Measurements from ENCODE around the gene PDGFD. TPM values are rescaled to one million over a fixed set of nuclear protein-coding genes. Genes with fewer than 3 reads are reported as not detected.

Gene PDGFD
- total RNA-seq, 1 donor from 2014 or later, result 9.0 TPM

- DNase-seq (ENCODE audit: missing footprints), result no peak
- ATAC-seq, result no peak
Observed at GRCh38 chr11:103907548-103908455, 256.1 kb downstream of the PDGFD start.

DNA sequence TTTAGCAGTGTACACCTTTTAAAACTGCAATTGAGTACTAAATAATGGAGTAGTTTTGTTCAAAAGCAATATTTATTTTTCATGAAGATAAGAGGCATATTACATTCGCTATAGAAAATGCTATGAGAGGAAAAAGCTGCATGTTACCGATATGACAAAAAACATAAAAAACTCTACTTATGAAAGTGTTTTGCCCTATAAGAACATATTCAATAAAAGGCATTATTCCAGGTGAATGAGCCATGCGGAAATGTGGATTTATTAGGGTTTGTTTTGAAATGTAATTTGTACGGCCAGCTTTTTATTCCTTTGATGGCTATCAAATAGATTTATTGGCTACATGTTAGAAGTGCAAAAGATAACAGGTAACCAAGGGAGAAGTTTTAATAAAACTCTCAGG is 256.8 kb downstream of the PDGFD start:
- ATAC-seq (no peak), DNase-seq (ENCODE audit: missing footprints) (no peak)
- intact Hi-C loops (cut with DNase I), result no loop called here

More at GRCh38 chr11:103907548-103908455, 256.1 kb downstream of the PDGFD start:
- intact Hi-C loops (cut with DNase I), result no loop called here

DNA sequence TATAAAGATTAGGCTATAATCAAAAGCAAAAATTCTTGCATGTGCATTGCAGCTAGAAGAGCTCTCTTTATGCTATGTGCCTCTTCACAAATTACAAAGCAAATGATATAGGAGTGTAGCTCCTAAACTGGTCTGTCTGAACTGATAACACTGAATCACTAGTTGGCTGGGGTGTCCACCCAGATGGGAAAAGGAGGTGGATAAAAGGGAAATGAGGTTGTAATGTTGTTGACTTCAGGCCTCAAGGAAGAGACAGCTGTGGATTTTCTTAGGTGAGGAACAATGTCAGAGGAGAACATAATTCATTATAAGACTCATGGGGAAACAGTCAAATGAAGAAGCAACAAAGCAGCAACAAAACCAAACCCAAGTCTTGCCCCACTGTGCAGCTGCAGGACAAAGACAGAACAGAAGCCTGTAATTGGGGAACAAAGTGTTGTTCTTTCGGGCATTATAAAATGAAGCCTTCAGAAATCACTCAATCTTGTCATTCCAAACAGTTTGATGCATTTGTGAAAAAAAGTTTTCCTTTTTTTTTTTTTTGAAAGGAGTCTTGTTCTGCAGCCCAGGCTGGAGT is 257.6 kb downstream of the PDGFD start:
- intact Hi-C loops (cut with DNase I), result no loop called here
- ATAC-seq, result no peak

GRCh38 chr11:103904324-103904667 is 259.7 kb downstream of the PDGFD start:
- ATAC-seq, result no peak
- no peak for DNase-seq (ENCODE audit: missing footprints)
- intact Hi-C loops (cut with DNase I), result no loop called here

More for the DNA sequence above, 257.6 kb downstream of the PDGFD start:
- no peak for DNase-seq (ENCODE audit: missing footprints)

- DNase-seq (ENCODE audit: missing footprints) (no peak), ATAC-seq (no peak)
- intact Hi-C loops (cut with DNase I), result loop anchor here (2.0 kb wide), 1 partner anchor 63 kb away; no protein-coding TSS in a partner anchor
Observed at GRCh38 chr11:103903621-103904323, 260.2 kb downstream of the PDGFD start.

- intact Hi-C loops (cut with DNase I), result loop anchor here (2.0 kb wide), 1 partner anchor 62 kb away; no protein-coding TSS in a partner anchor
- ATAC-seq (no peak), DNase-seq (ENCODE audit: missing footprints) (no peak)
Observed at GRCh38 chr11:103902994-103903393, 261.0 kb downstream of the PDGFD start.

DNA sequence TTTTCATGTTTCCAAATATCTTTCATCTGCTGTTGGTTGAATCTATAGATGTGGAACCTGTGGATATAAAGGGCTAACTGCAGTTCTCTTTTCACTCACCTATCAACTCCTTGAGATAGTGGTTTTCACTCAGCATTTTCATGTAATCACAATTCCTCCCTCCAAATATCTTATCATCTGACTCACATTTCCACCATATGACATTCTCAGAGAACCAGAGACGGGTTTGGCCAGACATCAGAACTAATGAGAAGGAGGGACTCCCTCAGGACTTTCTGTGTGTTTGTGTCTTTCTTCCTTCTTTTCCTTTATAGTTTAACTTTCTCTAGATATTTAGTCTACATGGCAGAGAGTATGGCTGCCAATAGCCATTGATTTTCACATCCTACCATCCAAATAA is 262.3 kb downstream of the PDGFD start:
- DNase-seq (ENCODE audit: missing footprints), result no peak
- intact Hi-C loops (cut with DNase I), result loop anchor here (2.0 kb wide), 1 partner anchor 61 kb away; no protein-coding TSS in a partner anchor
- no peak for ATAC-seq

- no peak for DNase-seq (ENCODE audit: missing footprints)
- no peak for ATAC-seq
- intact Hi-C loops (cut with DNase I), result loop anchor here (5.0 kb wide), 1 partner anchor 166 kb away; no protein-coding TSS in a partner anchor
Observed at GRCh38 chr11:103898577-103899336, 265.2 kb downstream of the PDGFD start.

- no peak for ATAC-seq
- no peak for DNase-seq (ENCODE audit: missing footprints)
- intact Hi-C loops (cut with DNase I), result loop anchor here (5.0 kb wide), 1 partner anchor 166 kb away; no protein-coding TSS in a partner anchor
Observed at GRCh38 chr11:103898065-103898464, 265.9 kb downstream of the PDGFD start.

- intact Hi-C loops (cut with DNase I), result loop anchor here (5.0 kb wide), 1 partner anchor 165 kb away; no protein-coding TSS in a partner anchor
- DNase-seq (ENCODE audit: missing footprints) (no peak), ATAC-seq (no peak)
Observed at GRCh38 chr11:103897160-103897936, 266.6 kb downstream of the PDGFD start.

- ATAC-seq (no peak), DNase-seq (ENCODE audit: missing footprints) (no peak)
- intact Hi-C loops (cut with DNase I), result loop anchor here (5.0 kb wide), 1 partner anchor 163 kb away; no protein-coding TSS in a partner anchor
Observed at GRCh38 chr11:103895106-103895505, 268.8 kb downstream of the PDGFD start.

DNA sequence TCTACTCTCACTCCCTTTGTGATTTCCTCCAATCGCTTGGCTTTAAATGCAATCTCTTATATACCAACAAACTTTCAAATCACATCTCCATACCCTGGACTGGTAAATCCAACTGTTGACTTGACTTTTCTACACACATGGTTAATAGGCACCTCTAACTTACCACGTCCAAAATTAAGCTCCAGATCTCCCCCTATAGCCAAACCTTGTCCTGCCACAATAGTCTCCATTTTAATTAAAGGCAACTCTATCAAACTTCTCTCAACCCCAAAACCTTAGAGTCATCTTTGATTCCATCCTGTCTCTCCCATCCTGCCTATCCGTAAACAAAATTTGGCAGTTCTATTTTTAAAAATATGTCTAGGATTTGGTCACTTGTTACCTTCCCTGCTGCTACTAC is 269.3 kb downstream of the PDGFD start:
- DNase-seq (ENCODE audit: missing footprints) (no peak), ATAC-seq (no peak)
- intact Hi-C loops (cut with DNase I), result loop anchor here (5.0 kb wide), 1 partner anchor 162 kb away; no protein-coding TSS in a partner anchor

DNA sequence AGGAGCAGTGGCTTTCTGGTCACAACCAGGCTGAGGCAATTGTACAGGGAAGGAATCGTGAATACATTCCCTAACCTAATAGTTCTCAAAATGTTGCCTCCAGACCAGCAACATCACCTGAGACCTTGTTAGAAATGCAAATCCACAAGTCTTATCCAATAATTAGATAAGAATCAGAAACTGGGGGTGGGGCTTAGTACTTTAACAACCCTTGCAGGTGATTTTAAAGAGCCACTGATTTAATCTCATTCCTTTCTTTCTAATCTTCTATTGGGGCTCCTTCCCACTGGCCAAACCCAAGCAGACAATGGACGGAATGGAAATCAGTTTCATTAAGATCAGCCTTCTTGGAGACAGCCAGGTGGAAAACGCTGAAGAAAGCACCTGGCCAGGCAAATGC is 269.9 kb downstream of the PDGFD start:
- no peak for ATAC-seq
- intact Hi-C loops (cut with DNase I), result no loop called here
- no peak for DNase-seq (ENCODE audit: missing footprints)

DNA sequence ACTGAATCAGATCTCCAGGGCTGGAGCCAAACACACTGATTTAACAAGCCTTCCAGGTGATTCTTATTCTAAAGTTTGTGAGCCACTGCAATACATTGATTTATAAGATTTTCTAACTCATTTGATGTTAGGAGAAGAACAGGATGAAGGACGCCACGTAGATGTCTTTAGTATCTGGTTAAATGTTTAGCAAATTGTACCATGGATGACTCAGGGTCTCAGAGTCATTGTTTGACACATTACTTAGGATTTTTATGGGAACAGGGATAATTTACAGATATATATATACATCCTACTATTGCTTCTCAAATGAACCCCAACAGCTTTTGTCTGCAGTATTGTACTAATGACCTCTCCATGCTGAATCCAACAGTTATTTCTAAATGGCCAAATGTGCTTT is 270.6 kb downstream of the PDGFD start:
- ATAC-seq (no peak), DNase-seq (ENCODE audit: missing footprints) (no peak)
- intact Hi-C loops (cut with DNase I), result no loop called here

GRCh38 chr11:103892603-103893002 is 271.3 kb downstream of the PDGFD start:
- no peak for DNase-seq (ENCODE audit: missing footprints)
- ATAC-seq, result no peak
- intact Hi-C loops (cut with DNase I), result no loop called here

DNA sequence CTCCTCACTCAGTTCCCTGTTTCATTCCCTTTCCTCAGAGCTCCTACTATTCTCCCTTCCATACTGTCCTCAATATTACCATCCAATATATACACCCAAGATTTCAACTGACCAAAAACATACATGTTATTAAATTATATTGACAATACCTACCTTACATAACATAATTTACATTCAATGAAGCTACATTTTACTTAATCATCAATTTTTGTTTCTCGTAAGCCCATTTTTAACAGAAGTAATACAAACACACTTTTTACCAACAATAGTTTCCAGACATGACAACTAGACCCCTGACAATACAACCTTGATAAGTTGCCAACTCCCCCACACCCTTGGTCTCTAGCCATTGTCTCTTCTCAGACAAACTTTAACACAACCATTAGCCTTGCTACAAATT is 273.3 kb downstream of the PDGFD start:
- no peak for DNase-seq (ENCODE audit: missing footprints)
- intact Hi-C loops (cut with DNase I), result no loop called here
- no peak for ATAC-seq

GRCh38 chr11:103889679-103890078 is 274.3 kb downstream of the PDGFD start:
- intact Hi-C loops (cut with DNase I), result no loop called here
- no peak for ATAC-seq
- no peak for DNase-seq (ENCODE audit: missing footprints)

DNA sequence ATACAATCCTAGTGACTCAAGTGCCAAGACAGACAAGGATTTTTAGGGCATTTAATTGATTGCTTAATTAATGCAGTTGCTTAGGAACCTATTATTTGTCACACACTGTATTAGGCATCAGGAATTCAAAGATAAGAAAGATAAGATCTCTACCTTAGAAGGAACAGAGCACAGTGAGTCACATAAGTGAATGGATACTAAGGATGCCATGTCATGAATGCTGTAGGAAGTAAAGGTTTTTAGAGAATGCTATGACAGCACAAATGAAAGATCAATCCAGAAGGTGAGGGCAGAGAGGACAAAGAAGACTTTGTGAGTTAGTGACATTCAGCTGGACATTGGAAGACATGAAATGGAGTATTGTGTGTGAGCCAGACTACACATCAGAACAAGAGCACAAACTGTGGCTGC is 275.4 kb downstream of the PDGFD start:
- no peak for ATAC-seq
- no peak for DNase-seq (ENCODE audit: missing footprints)
- intact Hi-C loops (cut with DNase I), result no loop called here
